OCI-LY3 (cell line): ENCODE measurements around the gene YY1.

Experiments
- H2AFZ ChIP-seq: fragments of 200-600, 300-600 bp; shearing (Covaris generic); 2 replicates; pipeline ENCODE4 v1.6.0; 2014; ENCODE audit warnings: antibody characterized with exemption, low read depth, low read length
- H3K27ac ChIP-seq: fragments of 200-600, 300-600 bp; sonication (generic); 2 replicates; pipeline ENCODE4 v1.5.1; 2014; ENCODE audit warnings: mild to moderate bottlenecking, low read length, moderate library complexity, mixed read lengths
- H3K27me3 ChIP-seq: fragments of 200-600, 300-600 bp; sonication (generic); 2 replicates; pipeline ENCODE4 v1.6.1; 2014; ENCODE audit warnings: low read depth, low read length, mixed read lengths
- H3K36me3 ChIP-seq: fragments of 200-600, 300-600 bp; sonication (generic); replicated peaks from 2 replicates; pipeline ENCODE3; 2014; ENCODE audit warnings: low read depth, low read length, mixed read lengths
- H3K4me1 ChIP-seq: fragments of 300-600, 200-600 bp; sonication (generic); 2 replicates; pipeline ENCODE4 v1.6.1; 2014; ENCODE audit warnings: low read length, mixed read lengths
- H3K4me2 ChIP-seq: fragments of 200-600, 300-600 bp; sonication (generic); 2 replicates; pipeline ENCODE4 v1.6.1; 2014; ENCODE audit warnings: low read length, mixed read lengths
- H3K4me3 ChIP-seq: fragments of 300-600, 200-600 bp; sonication (generic); 2 replicates; pipeline ENCODE4 v1.5.1; 2014; ENCODE audit warnings: antibody characterized with exemption, mild to moderate bottlenecking, low read length, moderate library complexity
- H3K79me2 ChIP-seq: fragments of 300-600, 200-600 bp; shearing (Covaris generic); 2 replicates; pipeline ENCODE4 v1.6.1; 2014; ENCODE audit warnings: mild to moderate bottlenecking, low read length, mixed read lengths
- H3K9ac ChIP-seq: fragments of 300-600, 200-600 bp; shearing (Covaris generic); 2 replicates; pipeline ENCODE4 v1.6.0; 2014; ENCODE audit warnings: mild to moderate bottlenecking, low read length, moderate library complexity
- H3K9me3 ChIP-seq: fragments of 200-600, 300-600 bp; shearing (Covaris generic); 2 replicates; pipeline ENCODE4 v1.6.1; 2014; ENCODE audit warnings: low read length, mixed read lengths; ENCODE audit not compliant: insufficient read depth
- H4K20me1 ChIP-seq: fragments of 200-600, 300-600 bp; sonication (generic); 2 replicates; pipeline ENCODE4 v1.6.1; 2016; ENCODE audit warnings: low read length, mixed read lengths; ENCODE audit not compliant: insufficient read depth
- EZH2phosphoT487 ChIP-seq: fragments of 200-600 bp; shearing (Covaris generic); IDR thresholded peaks from 2 replicates; pipeline ENCODE4 v1.6.1; 2018; ENCODE audit warnings: antibody characterized with exemption, mixed run types, low read depth
- TF ChIP-seq, protein P1 (sequence below): fragments of 200-600, 300-600 bp; sonication (generic); IDR thresholded peaks from 2 replicates; pipeline ENCODE4 v1.5.1; 2014; ENCODE audit warnings: antibody characterized with exemption, low read length, low read depth

YY1 gene

DNA sequence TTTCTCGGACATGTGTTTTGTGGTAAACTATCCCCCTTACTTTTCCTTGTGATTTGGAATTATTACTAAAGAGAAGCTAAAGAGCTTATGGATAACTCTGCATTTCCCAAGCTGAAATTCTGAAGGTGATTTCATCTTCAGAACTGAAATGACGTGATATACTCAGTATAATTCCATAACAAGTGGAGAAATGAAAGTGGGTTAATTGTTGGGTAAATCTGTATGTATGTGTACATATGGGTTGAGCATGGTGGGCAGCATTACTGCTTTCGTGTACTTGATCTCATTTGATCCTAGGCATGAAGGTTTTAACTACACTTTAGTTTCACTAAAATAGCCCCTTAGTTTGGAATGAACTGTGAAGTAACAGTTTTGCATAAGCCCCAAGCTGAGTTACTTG lies 4.1 kb downstream of the YY1 start:
- H3K9ac ChIP-seq: no peak overlapping the region
- H3K4me3 ChIP-seq: 0 out of 2 replicates have a peak overlapping the region, but pooled peaks have one; percentile 4
- TF ChIP-seq, protein P1, sequence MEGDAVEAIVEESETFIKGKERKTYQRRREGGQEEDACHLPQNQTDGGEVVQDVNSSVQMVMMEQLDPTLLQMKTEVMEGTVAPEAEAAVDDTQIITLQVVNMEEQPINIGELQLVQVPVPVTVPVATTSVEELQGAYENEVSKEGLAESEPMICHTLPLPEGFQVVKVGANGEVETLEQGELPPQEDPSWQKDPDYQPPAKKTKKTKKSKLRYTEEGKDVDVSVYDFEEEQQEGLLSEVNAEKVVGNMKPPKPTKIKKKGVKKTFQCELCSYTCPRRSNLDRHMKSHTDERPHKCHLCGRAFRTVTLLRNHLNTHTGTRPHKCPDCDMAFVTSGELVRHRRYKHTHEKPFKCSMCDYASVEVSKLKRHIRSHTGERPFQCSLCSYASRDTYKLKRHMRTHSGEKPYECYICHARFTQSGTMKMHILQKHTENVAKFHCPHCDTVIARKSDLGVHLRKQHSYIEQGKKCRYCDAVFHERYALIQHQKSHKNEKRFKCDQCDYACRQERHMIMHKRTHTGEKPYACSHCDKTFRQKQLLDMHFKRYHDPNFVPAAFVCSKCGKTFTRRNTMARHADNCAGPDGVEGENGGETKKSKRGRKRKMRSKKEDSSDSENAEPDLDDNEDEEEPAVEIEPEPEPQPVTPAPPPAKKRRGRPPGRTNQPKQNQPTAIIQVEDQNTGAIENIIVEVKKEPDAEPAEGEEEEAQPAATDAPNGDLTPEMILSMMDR: no peak
- TF ChIP-seq EZH2phosphoT487: no peak
- no peaks in the 10 kb centered on the region for H3K9me3 ChIP-seq
- H3K27ac ChIP-seq: no peak overlapping the region
- H3K27me3 ChIP-seq: no peaks in the 10 kb centered on the region
- H3K4me1 ChIP-seq: peaks cover 61% of the 10 kb centered on the region
- peaks cover 32% of the 10 kb centered on the region for H3K36me3 ChIP-seq
- H4K20me1 ChIP-seq: peaks cover 61% of the 10 kb centered on the region
- H2AFZ ChIP-seq: no peak overlapping the region
- H3K4me2 ChIP-seq: peak overlapping the region; percentile 35
- peaks cover 92% of the 10 kb centered on the region for H3K79me2 ChIP-seq

DNA sequence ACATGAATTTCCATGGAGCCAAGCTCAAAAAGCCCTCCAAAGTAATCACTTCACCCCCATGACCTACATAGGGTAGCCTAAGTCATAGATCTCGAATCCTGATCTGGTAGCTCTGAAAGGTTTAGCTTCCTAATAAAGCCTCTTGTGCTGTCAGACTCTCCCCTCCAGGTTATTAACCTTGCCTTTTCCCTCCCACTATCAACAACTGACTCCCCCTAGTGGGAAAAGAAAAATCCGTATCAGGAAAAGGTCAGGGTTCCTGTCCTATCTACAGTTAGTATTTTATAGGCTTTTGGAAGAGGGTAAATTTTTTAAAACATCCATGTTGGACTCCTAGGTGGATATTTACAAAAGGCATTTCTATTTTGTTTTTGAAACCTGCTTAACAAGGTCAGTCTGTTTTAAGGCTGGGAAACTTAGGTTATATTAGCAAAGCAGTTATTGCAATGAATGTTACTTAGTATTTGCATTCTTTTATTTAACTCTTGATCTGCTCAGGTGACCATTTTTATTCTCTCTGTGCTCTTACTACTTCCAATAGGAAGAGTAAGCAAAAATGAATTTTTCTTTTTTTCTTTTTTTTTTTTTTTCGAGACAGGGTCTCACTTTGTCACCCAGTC lies 8.0 kb downstream of the YY1 start:
- Histone ChIP-seq H3K9ac (no peak overlapping the region), H3K9me3 (no peaks in the 10 kb centered on the region), H3K79me2 (peaks cover 99% of the 10 kb centered on the region), H3K4me1 (peaks cover 52% of the 10 kb centered on the region), H3K4me2 (peak overlapping the region; percentile 72), H3K4me3 (no peak overlapping the region), H3K27ac (peak overlapping the region; percentile 47), H4K20me1 (peaks cover 77% of the 10 kb centered on the region), H3K27me3 (no peaks in the 10 kb centered on the region), H3K36me3 (peaks cover 22% of the 10 kb centered on the region), H2AFZ (no peak overlapping the region)
- TF ChIP-seq, protein P1: peak; percentile 70
- TF ChIP-seq EZH2phosphoT487: no peak

DNA sequence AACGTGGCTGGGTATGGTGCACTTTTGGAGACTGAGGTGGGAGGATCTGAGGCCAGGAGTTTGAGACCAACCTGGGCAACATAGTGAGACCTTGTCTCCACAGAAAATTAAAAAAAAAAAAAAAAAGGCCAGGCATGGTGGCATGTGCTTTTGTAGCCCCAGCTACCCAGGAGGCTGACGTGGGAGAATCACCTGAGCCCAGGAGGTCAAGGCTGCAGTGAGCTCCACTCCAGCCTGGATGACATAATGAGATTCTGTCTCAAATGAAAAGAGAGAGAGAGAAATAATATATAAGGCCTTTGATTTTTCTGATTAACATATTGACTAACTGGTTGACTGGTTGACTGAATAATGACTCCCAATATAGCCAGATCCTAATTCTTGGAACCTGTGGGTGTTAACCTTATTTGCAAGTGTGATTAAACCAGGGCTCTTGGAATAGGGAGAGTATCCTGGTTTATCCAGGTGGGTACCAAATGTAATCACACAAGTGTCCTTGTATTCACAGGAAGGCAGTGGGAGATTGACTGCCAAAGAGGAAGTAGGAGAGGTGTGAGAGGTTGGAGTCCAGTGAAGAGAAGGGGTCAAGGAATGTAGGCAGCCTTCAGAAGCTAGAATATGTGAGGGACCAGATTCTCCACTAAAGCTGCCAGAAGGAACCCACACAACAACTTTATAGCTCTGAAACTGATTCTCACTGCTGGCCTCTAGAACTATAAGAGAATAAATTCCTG lies 12.0 kb downstream of the YY1 start:
- no peak overlapping the region for H3K9ac ChIP-seq
- TF ChIP-seq, protein P1: no peak
- TF ChIP-seq EZH2phosphoT487: no peak
- H3K4me2 ChIP-seq: no peak overlapping the region
- H3K36me3 ChIP-seq: peaks cover 10% of the 10 kb centered on the region
- no peak overlapping the region for H2AFZ ChIP-seq
- H3K9me3 ChIP-seq: no peaks in the 10 kb centered on the region
- H3K4me1 ChIP-seq: peaks cover 29% of the 10 kb centered on the region
- H3K4me3 ChIP-seq: no peak overlapping the region
- no peaks in the 10 kb centered on the region for H3K27me3 ChIP-seq
- H3K27ac ChIP-seq: no peak overlapping the region
- H3K79me2 ChIP-seq: peaks cover 98% of the 10 kb centered on the region
- H4K20me1 ChIP-seq: peaks cover 82% of the 10 kb centered on the region

DNA sequence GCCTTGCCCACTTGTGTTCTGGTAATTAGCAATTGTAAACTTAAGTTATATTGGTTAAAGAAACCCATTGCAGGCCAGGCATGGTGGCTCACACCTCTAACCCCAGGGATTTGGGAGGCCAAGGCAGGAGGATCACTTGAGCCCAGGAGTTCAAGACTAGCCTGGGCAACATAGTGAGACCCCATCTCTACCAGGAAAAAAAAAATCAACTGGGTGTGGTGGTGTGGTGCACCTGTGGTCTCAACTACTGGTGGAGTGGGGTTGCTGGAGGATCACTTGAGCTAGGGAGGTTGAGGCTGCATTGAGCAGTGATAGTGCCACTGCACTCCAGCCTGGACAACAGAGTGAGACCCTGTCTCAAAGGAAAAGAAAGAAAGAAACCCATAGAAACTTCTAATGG lies 13.7 kb downstream of the YY1 start:
- no peak overlapping the region for H3K9ac ChIP-seq
- peaks cover 80% of the 10 kb centered on the region for H4K20me1 ChIP-seq
- peaks cover 98% of the 10 kb centered on the region for H3K79me2 ChIP-seq
- peaks cover 29% of the 10 kb centered on the region for H3K4me1 ChIP-seq
- peaks cover 16% of the 10 kb centered on the region for H3K36me3 ChIP-seq
- H3K4me3 ChIP-seq: no peak overlapping the region
- no peak overlapping the region for H3K4me2 ChIP-seq
- H3K9me3 ChIP-seq: no peaks in the 10 kb centered on the region
- no peak for TF ChIP-seq EZH2phosphoT487
- TF ChIP-seq, protein P1: no peak
- H2AFZ ChIP-seq: no peak overlapping the region
- no peaks in the 10 kb centered on the region for H3K27me3 ChIP-seq
- H3K27ac ChIP-seq: no peak overlapping the region
